Skeletal muscle tissue (tissue), 4 donors: Measurements from ENCODE around the gene C2orf72. TPM values are rescaled to one million over a fixed set of nuclear protein-coding genes. Genes with fewer than 3 reads are reported as not detected.

Source experiments
- H3K27ac ChIP-seq: one replicate; pipeline ENCODE4 v1.7.0; 2013; ENCODE audit warnings: mild to moderate bottlenecking, low read depth, low read length, inconsistent platforms
- H3K27me3 ChIP-seq, 3 donors: one replicate each; pipeline ENCODE4 v1.7.0; 2013; ENCODE audit warnings: low read length in 3 of 3; ENCODE audit not compliant: control insufficient read depth in 3 of 3, insufficient read depth in 3 of 3
- H3K36me3 ChIP-seq, 3 donors: one replicate each; pipeline ENCODE4 v1.7.0; 2013; ENCODE audit warnings: low read length in 3 of 3; ENCODE audit not compliant: control insufficient read depth in 3 of 3, insufficient read depth in 3 of 3
- H3K4me1 ChIP-seq, 3 donors: one replicate each; pipeline ENCODE4 v1.7.0; 2013; ENCODE audit warnings: low read length in 3 of 3, mild to moderate bottlenecking in 3 of 3; ENCODE audit not compliant: control insufficient read depth in 3 of 3, insufficient read depth in 3 of 3
- H3K4me3 ChIP-seq, 3 donors: one replicate each; pipeline ENCODE4 v1.7.0; 2013; ENCODE audit warnings: low read length in 3 of 3
- H3K9ac ChIP-seq, 3 donors: one replicate each; pipeline ENCODE4 v1.7.0; 2013; ENCODE audit warnings: low read length in 3 of 3, mild to moderate bottlenecking in 3 of 3, moderate library complexity in 2 of 3, low read depth in 1 of 3
- H3K9me3 ChIP-seq, 3 donors: one replicate each; pipeline ENCODE4 v1.7.0; 2013; ENCODE audit warnings: low read length in 3 of 3; ENCODE audit not compliant: control insufficient read depth in 3 of 3
- total RNA-seq: library from RNA; depleted of rRNA; stranded (reverse); fragments of >200 nt; gene quantifications from one replicate; pipeline ENCODE4 v1.2.3, GENCODE V29; 2014
- donor health status: Osteomylitis.

Gene C2orf72
- total RNA-seq, 1 donor from 2014 or later: 1.0 TPM

DNA sequence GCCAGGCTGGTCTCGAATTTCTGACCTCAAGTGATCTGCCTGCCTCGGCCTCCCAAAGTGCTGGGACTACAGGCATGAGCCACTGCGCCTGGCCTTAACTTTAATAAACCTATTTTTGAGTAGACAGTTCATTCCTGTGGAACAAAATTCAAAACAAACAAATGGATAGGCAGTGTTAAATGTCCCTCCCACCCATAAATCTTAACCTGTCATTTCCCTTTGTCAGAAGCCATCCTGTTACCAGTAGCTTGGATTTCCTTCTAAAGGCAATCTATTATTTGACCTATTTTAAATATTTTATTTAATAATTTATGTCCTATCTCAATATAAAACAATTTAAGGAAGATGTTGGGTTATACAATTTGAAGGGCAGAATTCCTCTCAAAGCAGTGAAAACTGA, 6.6 kb upstream of the C2orf72 start:
- no peaks in the 10 kb centered on the region for H3K4me1 ChIP-seq
- no peaks in the 10 kb centered on the region for H3K36me3 ChIP-seq
- H3K27me3 ChIP-seq: peaks cover 5 to 9% (median 6%) of the 10 kb centered on the region in 3 donors
- no peak overlapping the region for H3K9ac ChIP-seq
- no peak overlapping the region for H3K27ac ChIP-seq
- H3K4me3 ChIP-seq: no peak overlapping the region
- H3K9me3 ChIP-seq: peaks cover 0 to 3% (median 0%) of the 10 kb centered on the region in 3 donors

DNA sequence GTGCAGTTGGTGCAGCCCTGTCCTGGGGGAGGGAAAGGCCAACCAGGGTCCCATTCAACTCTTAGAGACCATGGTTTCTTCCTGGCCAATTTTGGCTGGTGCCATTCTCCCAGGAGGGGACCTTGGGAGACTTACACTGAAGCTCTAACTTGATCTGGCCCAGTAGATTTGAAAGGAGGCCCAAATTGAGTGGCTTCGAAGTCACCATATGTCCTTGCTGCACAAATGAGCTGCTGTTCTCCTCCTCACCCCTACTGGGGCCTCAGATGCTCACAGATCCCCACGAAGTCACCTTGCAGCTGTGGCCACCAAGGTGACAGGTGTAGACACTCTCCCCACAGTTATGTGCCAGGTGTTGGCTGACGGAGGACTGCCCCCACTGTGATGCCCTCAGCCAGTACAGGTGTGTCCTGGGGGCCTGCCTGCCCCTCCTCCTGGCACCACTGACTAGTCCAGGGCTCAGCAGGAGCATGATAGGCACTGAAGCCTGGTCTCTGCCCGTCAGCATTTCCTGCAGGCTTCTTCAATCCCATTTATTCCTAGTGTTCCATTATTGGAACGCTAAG, 4.7 kb upstream of the C2orf72 start:
- Histone ChIP-seq H3K4me3 (no peak overlapping the region), H3K4me1 (no peaks in the 10 kb centered on the region), H3K27me3 (peaks cover 16 to 20% (median 19%) of the 10 kb centered on the region in 3 donors), H3K27ac (no peak overlapping the region), H3K36me3 (no peaks in the 10 kb centered on the region), H3K9ac (no peak overlapping the region), H3K9me3 (peaks cover 0 to 3% (median 0%) of the 10 kb centered on the region in 3 donors)

DNA sequence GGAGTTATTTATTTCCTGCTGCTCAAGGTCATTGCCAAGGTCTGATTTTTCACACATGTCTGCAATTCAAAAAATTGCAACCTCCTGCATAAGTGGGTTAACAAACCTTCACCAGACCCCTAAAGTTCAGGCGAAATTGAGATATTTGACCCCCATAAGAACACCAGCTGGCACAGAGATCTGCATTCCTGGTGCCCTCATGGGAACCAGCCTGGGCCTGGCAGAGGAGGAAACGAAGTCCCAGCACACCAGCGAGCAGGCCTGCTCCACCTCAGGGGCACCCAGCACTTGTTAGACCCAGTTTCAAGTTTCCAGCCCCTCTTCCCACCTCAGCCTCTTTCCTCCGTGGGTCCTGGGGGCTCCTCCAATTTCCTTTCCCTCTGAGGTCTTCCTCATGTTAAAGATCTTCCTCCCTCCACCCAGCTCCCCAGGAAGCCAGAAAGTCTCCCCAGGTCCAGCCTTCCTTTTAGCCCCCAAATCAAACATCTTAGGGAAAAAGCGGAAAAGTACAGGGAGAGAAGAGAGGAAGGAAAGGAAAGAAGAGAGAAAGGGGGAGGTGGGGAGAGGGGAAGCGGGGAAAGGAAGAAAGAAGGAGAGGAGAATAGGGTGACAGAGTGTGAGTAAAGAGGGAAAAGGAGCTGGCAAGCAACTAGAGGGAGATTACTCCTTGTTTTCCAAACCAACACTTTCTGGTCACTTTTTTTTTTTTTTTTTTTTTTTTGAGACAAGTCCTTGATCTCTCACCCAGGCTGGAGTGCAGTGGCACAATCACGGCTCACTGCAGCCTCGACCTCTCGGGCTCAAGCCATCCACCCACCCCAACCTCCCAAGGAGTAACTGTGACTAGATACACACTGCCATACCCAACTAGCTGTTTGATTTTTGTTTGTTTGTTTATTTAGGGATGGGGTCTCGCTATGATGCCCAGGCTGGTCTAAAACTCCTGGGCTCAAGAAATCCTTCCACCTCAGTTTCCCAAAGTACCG, 3.9 kb upstream of the C2orf72 start:
- no peaks in the 10 kb centered on the region for H3K4me1 ChIP-seq
- peaks cover 21 to 25% (median 24%) of the 10 kb centered on the region in 3 donors for H3K27me3 ChIP-seq
- no peaks in the 10 kb centered on the region for H3K36me3 ChIP-seq
- H3K4me3 ChIP-seq: no peak overlapping the region
- H3K9me3 ChIP-seq: peaks cover 0 to 3% (median 0%) of the 10 kb centered on the region in 3 donors
- H3K27ac ChIP-seq: no peak overlapping the region
- no peak overlapping the region for H3K9ac ChIP-seq

DNA sequence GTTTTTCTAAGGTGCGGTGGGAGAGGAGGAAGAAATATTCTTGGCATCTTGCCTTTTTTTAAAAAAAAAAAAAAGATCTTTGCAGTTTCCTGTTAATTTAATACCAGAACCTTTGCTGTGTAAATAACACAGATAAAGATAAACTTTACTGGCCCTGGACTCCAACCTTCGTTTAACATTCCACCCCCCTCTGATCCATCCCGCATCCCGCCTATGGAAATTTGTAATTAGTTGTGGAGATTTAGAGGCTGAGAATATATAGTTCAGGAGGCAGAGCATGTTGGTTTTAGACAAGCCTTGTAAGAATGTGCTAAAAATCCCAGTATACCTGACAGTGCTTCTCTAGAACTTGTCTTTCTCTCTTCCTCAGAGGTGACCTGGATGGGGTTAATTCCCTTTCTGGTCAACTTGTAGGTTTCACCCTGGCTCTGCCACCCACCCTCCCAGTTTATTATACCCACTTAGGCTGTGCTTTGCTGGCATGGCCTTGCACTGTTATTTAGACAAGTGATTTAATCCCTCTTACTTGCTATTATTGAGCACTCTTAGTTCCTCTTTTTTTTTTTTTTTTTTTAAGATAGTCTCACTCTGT, 2.9 kb upstream of the C2orf72 start:
- H3K9me3 ChIP-seq: peaks cover 0 to 3% (median 0%) of the 10 kb centered on the region in 3 donors
- peaks cover 26 to 34% (median 30%) of the 10 kb centered on the region in 3 donors for H3K27me3 ChIP-seq
- H3K27ac ChIP-seq: no peak overlapping the region
- no peaks in the 10 kb centered on the region for H3K4me1 ChIP-seq
- H3K9ac ChIP-seq: no peak overlapping the region
- H3K36me3 ChIP-seq: no peaks in the 10 kb centered on the region
- H3K4me3 ChIP-seq: no peak overlapping the region

DNA sequence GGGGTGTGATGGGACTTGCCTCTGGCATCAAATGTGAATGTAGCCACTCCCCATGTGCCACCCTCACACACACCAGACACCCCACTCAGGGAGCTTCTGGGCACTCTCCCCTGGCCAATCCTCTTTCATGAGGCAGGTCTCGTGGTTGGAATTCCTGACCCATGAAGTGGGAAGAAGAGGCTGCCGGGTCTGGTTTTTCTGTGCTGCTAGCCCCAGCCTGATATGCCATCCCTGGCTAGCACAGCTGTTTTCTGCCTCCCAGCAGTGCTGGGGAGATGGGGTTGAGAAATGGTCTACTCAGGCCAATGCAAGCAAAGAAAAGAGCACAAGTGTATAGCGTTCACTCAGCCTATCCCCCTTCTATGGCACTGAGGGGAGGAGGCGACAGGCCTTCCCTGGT, 1.2 kb upstream of the C2orf72 start:
- Histone ChIP-seq H3K36me3 (no peaks in the 10 kb centered on the region), H3K4me1 (no peaks in the 10 kb centered on the region), H3K9ac (no peak overlapping the region), H3K9me3 (peaks cover 0 to under 1% (median 0%) of the 10 kb centered on the region in 3 donors), H3K27ac (no peak overlapping the region), H3K4me3 (no peak overlapping the region), H3K27me3 (peaks cover 36 to 42% (median 38%) of the 10 kb centered on the region in 3 donors)

DNA sequence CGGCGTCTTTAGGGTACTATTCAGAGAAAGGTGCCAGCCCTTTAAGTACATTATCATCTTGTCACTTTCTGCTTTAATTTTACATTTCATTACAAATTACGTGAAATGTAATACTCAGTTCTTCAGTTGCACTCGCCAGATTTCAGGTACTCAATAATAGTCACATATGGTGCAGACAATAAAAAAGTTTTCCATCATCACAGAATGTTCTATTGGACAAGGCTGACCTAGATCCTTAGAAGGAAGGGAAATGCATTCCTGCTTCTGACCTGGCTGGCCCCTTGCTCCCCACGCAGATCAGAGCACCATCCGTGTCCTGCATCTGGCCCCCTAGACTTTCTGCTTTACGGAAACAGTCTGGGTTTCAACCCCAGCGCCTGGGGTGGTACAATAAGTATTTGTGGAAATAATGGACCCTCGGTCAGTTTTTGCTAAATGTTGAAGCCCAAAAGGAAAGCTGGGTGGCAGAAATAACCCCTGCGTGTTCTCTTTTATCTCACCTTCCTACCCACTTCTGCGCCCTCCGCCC, 681 bp upstream of the C2orf72 start:
- Histone ChIP-seq H3K36me3 (no peaks in the 10 kb centered on the region), H3K4me1 (no peaks in the 10 kb centered on the region), H3K4me3 (no peak overlapping the region), H3K27me3 (peaks cover 39 to 47% (median 43%) of the 10 kb centered on the region in 3 donors), H3K27ac (no peak overlapping the region), H3K9ac (no peak overlapping the region), H3K9me3 (no peaks in the 10 kb centered on the region)

DNA sequence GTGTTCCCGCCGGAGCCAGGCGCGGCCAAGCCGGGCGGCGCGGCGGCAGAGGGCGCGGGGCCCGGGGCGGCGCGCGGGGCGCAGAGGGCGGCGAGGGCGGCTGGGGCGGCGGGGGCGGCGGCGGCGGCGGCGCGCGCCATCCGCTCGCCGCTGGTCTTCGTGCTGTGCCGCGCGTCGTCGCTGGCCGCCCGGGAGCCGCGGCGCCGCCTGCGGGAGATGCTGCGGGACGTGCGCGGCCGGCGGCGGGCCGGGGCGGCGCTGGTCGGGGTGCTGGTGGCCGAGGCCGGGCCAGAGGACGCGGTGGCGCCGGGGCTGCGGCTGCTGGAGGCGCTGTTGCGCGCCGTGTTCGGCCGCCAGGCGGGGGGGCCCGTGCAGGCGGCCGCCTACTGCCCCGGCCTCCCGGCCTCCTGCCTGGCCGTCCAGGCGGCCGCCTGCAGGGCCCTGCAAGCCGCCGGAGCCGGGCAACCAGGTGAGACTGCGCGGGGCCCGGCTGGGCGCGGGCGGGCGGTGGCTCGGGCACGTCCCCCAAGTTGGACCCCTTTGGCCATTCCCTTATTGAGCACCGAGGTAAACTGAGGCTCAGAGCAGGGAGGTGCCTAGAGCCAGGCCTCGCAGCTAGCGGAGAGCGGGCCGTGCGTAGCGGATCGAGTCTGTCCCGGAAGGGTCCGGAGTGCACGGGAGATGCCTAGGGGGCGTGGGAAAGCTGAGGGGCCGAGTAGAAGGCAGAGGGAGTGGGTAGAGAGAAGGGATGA, 584 bp downstream of the C2orf72 start:
- H3K27ac ChIP-seq: no peak overlapping the region
- no peak overlapping the region for H3K9ac ChIP-seq
- no peaks in the 10 kb centered on the region for H3K9me3 ChIP-seq
- H3K36me3 ChIP-seq: no peaks in the 10 kb centered on the region
- H3K4me1 ChIP-seq: no peaks in the 10 kb centered on the region
- peaks cover 37 to 46% (median 44%) of the 10 kb centered on the region in 3 donors for H3K27me3 ChIP-seq
- no peak overlapping the region for H3K4me3 ChIP-seq

DNA sequence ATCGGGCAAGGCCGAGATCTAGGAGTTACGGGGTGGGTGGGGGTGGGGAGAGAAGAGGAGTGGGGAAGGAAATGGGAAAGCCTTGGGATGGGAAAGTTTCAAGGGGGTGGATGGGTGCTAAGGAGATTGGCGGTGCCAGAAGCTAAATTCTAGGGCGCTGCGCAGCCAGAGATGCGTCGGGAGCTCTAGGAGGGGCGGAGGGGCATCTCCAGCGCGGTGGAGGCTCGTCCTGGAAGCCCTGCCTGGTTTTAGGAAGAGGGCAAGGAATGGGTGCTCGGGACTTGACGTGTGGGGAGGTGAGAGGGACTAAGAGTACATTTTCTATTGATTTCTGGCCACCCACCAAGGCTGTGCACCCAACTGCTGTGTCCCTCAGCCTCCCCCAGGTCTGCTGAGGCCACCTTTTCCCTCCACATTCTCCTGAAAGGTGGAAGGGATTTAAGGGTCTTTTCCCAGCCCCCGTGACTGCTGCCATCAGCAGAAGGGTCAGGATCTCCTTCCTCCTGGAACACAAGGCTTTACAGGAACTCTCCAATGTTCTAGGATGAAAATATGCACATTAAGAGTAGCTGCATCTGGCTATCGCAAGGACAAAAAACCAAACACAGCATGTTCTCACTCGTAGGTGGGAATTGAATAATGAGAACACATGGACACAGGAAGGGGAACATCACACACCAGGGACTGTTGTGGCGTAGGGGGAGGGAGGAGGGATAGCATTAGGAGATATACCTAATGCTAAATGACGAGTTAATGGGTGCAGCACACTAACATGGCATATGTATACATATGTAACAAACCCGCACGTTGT, 1.4 kb downstream of the C2orf72 start:
- Histone ChIP-seq H3K9me3 (no peaks in the 10 kb centered on the region), H3K4me3 (no peak overlapping the region), H3K27me3 (peaks cover 36 to 44% (median 42%) of the 10 kb centered on the region in 3 donors), H3K36me3 (no peaks in the 10 kb centered on the region), H3K9ac (no peak overlapping the region), H3K27ac (no peak overlapping the region), H3K4me1 (no peaks in the 10 kb centered on the region)

DNA sequence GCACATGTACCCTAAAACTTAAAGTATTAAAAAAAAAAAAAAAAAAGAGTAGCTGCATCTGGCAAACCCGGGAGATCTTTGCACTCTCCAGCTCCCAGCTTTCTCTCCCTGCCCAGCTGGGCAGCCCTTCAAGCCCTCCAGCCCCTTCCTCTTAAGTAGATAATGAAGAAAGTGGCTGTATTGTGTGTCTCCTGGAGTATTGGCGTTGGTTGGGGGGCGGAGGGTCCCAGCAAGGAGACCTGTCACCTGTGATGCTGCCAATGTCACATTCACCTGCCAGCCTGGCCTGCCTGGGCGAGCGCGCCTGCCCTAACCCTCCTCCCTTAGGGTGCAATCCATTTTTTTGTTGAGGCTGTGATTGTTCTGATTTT, 2.0 kb downstream of the C2orf72 start:
- Histone ChIP-seq H3K36me3 (no peaks in the 10 kb centered on the region), H3K27ac (no peak overlapping the region), H3K9me3 (no peaks in the 10 kb centered on the region), H3K4me3 (no peak overlapping the region), H3K9ac (no peak overlapping the region), H3K27me3 (peaks cover 36 to 44% (median 42%) of the 10 kb centered on the region in 3 donors), H3K4me1 (no peaks in the 10 kb centered on the region)
